IMR-90 (cell line): ENCODE data around the gene ARNT2. TPM values are rescaled to one million over a fixed set of nuclear protein-coding genes. Genes with fewer than 3 reads are reported as not detected.

ENCODE experiments used
- ATAC-seq: fragments of 200-7000 bp; cut with Tn5 transposase; 2 replicates; pipeline ENCODE4 v1.9.1; 2020; ENCODE audit warnings: low read depth, mild to moderate bottlenecking, moderate library complexity
- BruUV-seq: library from RNA; stranded (reverse); fragments of 400-500 nt; replicated peaks from 2 replicates; lab custom pipeline; 2021; lab: Mats Ljungman, UMichigan
- CTCF ChIA-PET: fragments of 300-600 bp; formaldehyde crosslinking; extraction: SDS; loops from one replicate; lab custom pipeline; 2021; ENCODE audit warnings: antibody characterized with exemption; lab: Yijun Ruan, JAX
- POLR2A ChIA-PET: fragments of 300-600 bp; sonication (Branson Sonifier 250); formaldehyde crosslinking; loops from one replicate; lab custom pipeline; 2022; ENCODE audit warnings: antibody characterized with exemption; ENCODE audit not compliant: unreplicated experiment; lab: Charles Lee
- DNase-seq: peaks from one replicate; pipeline ENCODE4 v3.0.0; 2013
- H2AFZ ChIP-seq: replicated peaks from 2 replicates; pipeline ENCODE3; 2013; ENCODE audit warnings: low read length, mild to moderate bottlenecking; ENCODE audit not compliant: poor library complexity
- H2AK5ac ChIP-seq: 2 replicates; pipeline ENCODE4 v1.6.1; 2013; ENCODE audit warnings: low read depth, low read length, inconsistent platforms
- H2AK9ac ChIP-seq: replicated peaks from 2 replicates; pipeline ENCODE3; 2013; ENCODE audit warnings: mild to moderate bottlenecking, low read depth, low read length, moderate library complexity; ENCODE audit not compliant: poor library complexity
- H2BK120ac ChIP-seq: 2 replicates; pipeline ENCODE4 v1.6.1; 2013; ENCODE audit warnings: low read depth, low read length, inconsistent platforms
- H2BK15ac ChIP-seq: 3 replicates; pipeline ENCODE4 v1.6.1; 2013; ENCODE audit warnings: low read depth, low read length, inconsistent platforms
- H2BK20ac ChIP-seq: 2 replicates; pipeline ENCODE4 v1.6.1; 2013; ENCODE audit warnings: low read depth, mild to moderate bottlenecking, inconsistent platforms, low read length, moderate library complexity
- H2BK5ac ChIP-seq: 2 replicates; pipeline ENCODE4 v1.6.1; 2013; ENCODE audit warnings: mild to moderate bottlenecking, low read depth, low read length, inconsistent platforms; ENCODE audit not compliant: poor library complexity, severe bottlenecking
- H3K14ac ChIP-seq: replicated peaks from 2 replicates; pipeline ENCODE4 v1.6.1; 2013; ENCODE audit warnings: low read depth, low read length, inconsistent platforms
- H3K18ac ChIP-seq: 2 replicates; pipeline ENCODE4 v1.6.1; 2013; ENCODE audit warnings: low read depth, low read length, control low read depth
- H3K23ac ChIP-seq: 2 replicates; pipeline ENCODE4 v1.6.1; 2013; ENCODE audit warnings: low read depth, low read length, inconsistent platforms
- H3K27ac ChIP-seq: 2 replicates; pipeline ENCODE4 v1.5.1; 2013; ENCODE audit warnings: mild to moderate bottlenecking, control low read depth, low read length; ENCODE audit not compliant: insufficient read depth
- H3K27me3 ChIP-seq: 2 replicates; pipeline ENCODE4 v1.6.1; 2013; ENCODE audit warnings: low read length; ENCODE audit not compliant: control insufficient read depth, insufficient read depth
- H3K36me3 ChIP-seq: 2 replicates; pipeline ENCODE4 v1.6.1; 2013; ENCODE audit warnings: low read length, mixed read lengths; ENCODE audit not compliant: control insufficient read depth, insufficient read depth
- H3K4ac ChIP-seq: 2 replicates; pipeline ENCODE4 v1.6.1; 2013; ENCODE audit warnings: low read depth, low read length, inconsistent platforms
- H3K4me1 ChIP-seq: 2 replicates; pipeline ENCODE4 v1.6.1; 2013; ENCODE audit warnings: low read length, mixed read lengths; ENCODE audit not compliant: control insufficient read depth, insufficient read depth
- H3K4me2 ChIP-seq: 2 replicates; pipeline ENCODE4 v1.6.1; 2013; ENCODE audit warnings: low read depth, mild to moderate bottlenecking, control low read depth, low read length, moderate library complexity
- H3K4me3 ChIP-seq: 2 replicates; pipeline ENCODE4 v1.5.1; 2013; ENCODE audit warnings: low read depth, mild to moderate bottlenecking, control low read depth, low read length, moderate library complexity; ENCODE audit not compliant: insufficient read depth
- H3K56ac ChIP-seq: 2 replicates; pipeline ENCODE4 v1.6.1; 2013; ENCODE audit warnings: low read length, inconsistent platforms; ENCODE audit not compliant: insufficient read depth; ENCODE audit errors: extremely low read depth
- H3K79me1 ChIP-seq, 2 experiments: 2 replicates each; pipeline ENCODE4 v1.6.1; 2013; ENCODE audit warnings: low read length in 2 of 2, inconsistent platforms in 1 of 2, low read depth in 1 of 2
- H3K9ac ChIP-seq: 2 replicates; pipeline ENCODE4 v1.6.1; 2013; ENCODE audit warnings: low read depth, low read length, control low read depth
- H3K9me1 ChIP-seq: 2 replicates; pipeline ENCODE4 v1.6.1; 2013; ENCODE audit warnings: low read length, inconsistent platforms; ENCODE audit not compliant: insufficient read depth
- H3K9me3 ChIP-seq: 2 replicates; pipeline ENCODE4 v1.6.1; 2013; ENCODE audit warnings: low read length; ENCODE audit not compliant: control insufficient read depth, insufficient read depth
- H4K20me1 ChIP-seq: 2 replicates; pipeline ENCODE4 v1.6.1; 2013; ENCODE audit warnings: low read length, inconsistent platforms; ENCODE audit not compliant: insufficient read depth
- H4K5ac ChIP-seq: 2 replicates; pipeline ENCODE4 v1.6.1; 2013; ENCODE audit warnings: mild to moderate bottlenecking, low read depth, low read length, control low read depth
- H4K8ac ChIP-seq, 2 experiments: 2 replicates each; pipeline ENCODE4 v1.6.1; 2013; ENCODE audit warnings: low read depth in 2 of 2, low read length in 2 of 2, control low read depth in 1 of 2, inconsistent platforms in 1 of 2
- H4K91ac ChIP-seq: 2 replicates; pipeline ENCODE4 v1.6.1; 2013; ENCODE audit warnings: low read depth, low read length, inconsistent platforms; ENCODE audit not compliant: insufficient read depth
- BHLHE40 ChIP-seq: fragments of 150-350 bp; IDR thresholded peaks from 2 replicates; pipeline ENCODE4 v1.6.1; 2016; ENCODE audit warnings: mild to moderate bottlenecking, low read depth, low read length
- CEBPB ChIP-seq: IDR thresholded peaks from 2 replicates; pipeline ENCODE4 v1.6.1; 2012; ENCODE audit warnings: low read depth, low read length, improper control_type of control experiment
- CHD1 ChIP-seq: IDR thresholded peaks from 2 replicates; pipeline ENCODE4 v1.6.1; 2012; ENCODE audit warnings: low read depth, low read length, improper control_type of control experiment
- CTCF ChIP-seq: conservative IDR thresholded peaks from 2 replicates; pipeline ENCODE4 v1.5.1; 2012; ENCODE audit warnings: mild to moderate bottlenecking, low read depth, low read length, improper control_type of control experiment
- ELK1 ChIP-seq: fragments of 150-350 bp; IDR thresholded peaks from 2 replicates; pipeline ENCODE4 v1.6.1; 2016; ENCODE audit warnings: low read depth, mild to moderate bottlenecking, low read length, moderate library complexity, borderline replicate concordance
- FOS ChIP-seq: fragments of 150-350 bp; IDR thresholded peaks from 2 replicates; pipeline ENCODE4 v1.6.1; 2016; ENCODE audit warnings: low read depth, low read length
- MAZ ChIP-seq: IDR thresholded peaks from 2 replicates; pipeline ENCODE4 v1.6.1; 2012; ENCODE audit warnings: low read depth, mild to moderate bottlenecking, low read length, improper control_type of control experiment, moderate library complexity, borderline replicate concordance
- MXI1 ChIP-seq: IDR thresholded peaks from 2 replicates; pipeline ENCODE4 v1.6.1; 2012; ENCODE audit warnings: low read depth, mild to moderate bottlenecking, low read length, moderate library complexity, borderline replicate concordance
- NFE2L2 ChIP-seq: fragments of 150-350 bp; IDR thresholded peaks from 2 replicates; pipeline ENCODE4 v1.6.1; 2016; ENCODE audit warnings: low read depth, mild to moderate bottlenecking, low read length
- RAD21 ChIP-seq: IDR thresholded peaks from 2 replicates; pipeline ENCODE4 v1.6.1; 2012; ENCODE audit warnings: low read length, improper control_type of control experiment
- RFX5 ChIP-seq: IDR thresholded peaks from 2 replicates; pipeline ENCODE4 v1.8.0; 2012; ENCODE audit warnings: low read depth, mild to moderate bottlenecking, low read length, moderate library complexity
- USF2 ChIP-seq: fragments of 150-350 bp; IDR thresholded peaks from 2 replicates; pipeline ENCODE4 v1.6.1; 2017; ENCODE audit warnings: mild to moderate bottlenecking, antibody characterized with exemption, low read length, low read depth
- WGBS, 2 experiments: methylation state at CpG; one replicate each; pipeline versions ENCODE4 v1.1.5 to v1.1.7; 2013; ENCODE audit warnings: missing lambda C conversion rate in 2 of 2; ENCODE audit not compliant: insufficient read length in 1 of 2; ENCODE audit errors: extremely low coverage in 2 of 2; 5-methylcytosine and 5-hydroxymethylcytosine counted together
- dilution Hi-C: fragments of 300-500 bp; cut with HindIII; formaldehyde crosslinking; loops from one replicate; pipeline ENCODE4 v1.14.3; 2018; ENCODE audit warnings: low sequenced_read_pairs; ENCODE audit not compliant: unreplicated experiment
- in situ Hi-C: fragments of 300-500 bp; cut with MboI; formaldehyde crosslinking; loops from 3 replicates; pipeline ENCODE4 v1.14.3; 2019; ENCODE audit warnings: low sequenced_read_pairs, inconsistent platforms, mixed read lengths
- intact Hi-C: fragments of 100-400 bp; cut with micrococcal nuclease; formaldehyde crosslinking; loops from 2 replicates; pipeline ENCODE4 v1.10.0; 2022
- polyA plus RNA-seq, 3 experiments: library from polyadenylated mRNA; depleted of rRNA; stranded (reverse); fragments of >200 nt; gene quantifications; 2 replicates each; pipeline ENCODE4 v1.2.3, GENCODE V29; 2012; ENCODE audit warnings: low replicate concordance in 1 of 3
- total RNA-seq: library from RNA; depleted of rRNA; stranded (reverse); fragments of >200 nt; gene quantifications from 2 replicates; pipeline ENCODE4 v1.2.3, GENCODE V29; 2012

ARNT2 gene
- total and polyA plus RNA-seq, 2 of the 4 experiments (the other 2 are of a cell fraction), result 18.2 to 19.0 TPM

DNA sequence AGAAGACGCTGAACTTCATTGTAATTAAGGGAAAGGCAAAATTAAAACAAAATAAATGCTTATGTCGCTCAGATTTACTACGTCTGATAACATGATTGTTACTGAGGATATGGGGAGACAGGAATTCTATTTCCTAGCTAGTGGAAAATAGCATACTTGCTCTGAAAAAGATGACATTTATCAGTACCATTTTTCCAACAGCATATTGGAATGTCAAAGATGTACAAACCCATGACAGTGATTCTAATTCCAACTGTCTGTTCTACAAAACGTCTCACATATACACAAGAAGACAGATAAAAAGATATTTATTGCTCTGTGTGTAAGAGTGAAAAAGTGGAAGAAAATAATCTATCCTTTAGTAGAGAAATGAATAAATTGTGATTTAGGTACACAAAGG lies 197.1 kb downstream of the ARNT2 start:
- Histone ChIP-seq H3K18ac (no peak overlapping the region), H3K36me3 (0 out of 2 replicates have a peak, but pooled peaks cover 2% of the 10 kb centered on the region), H2AK9ac (no peak overlapping the region), H4K8ac (no peak overlapping the region), H3K27ac (no peak overlapping the region), H3K79me1 (peaks cover 0 to 5% of the 10 kb centered on the region in 2 experiments; a peak in 1 of 4 replicates), H2BK5ac (no peak overlapping the region), H3K4me3 (no peak overlapping the region), H3K9ac (no peak overlapping the region), H2AK5ac (no peak overlapping the region), H3K14ac (no peak overlapping the region), H3K56ac (no peak overlapping the region), H3K4me1 (peaks cover 11% of the 10 kb centered on the region), H3K9me1 (peaks cover 11% of the 10 kb centered on the region), H4K20me1 (no peaks in the 10 kb centered on the region), H2AFZ (no peak overlapping the region), H2BK120ac (no peak overlapping the region), H3K4ac (no peak overlapping the region), H3K4me2 (no peak overlapping the region), H3K9me3 (peaks cover 9% of the 10 kb centered on the region), H4K5ac (no peak overlapping the region), H3K23ac (no peak overlapping the region), H4K91ac (no peak overlapping the region), H2BK20ac (no peak overlapping the region), H3K27me3 (no peaks in the 10 kb centered on the region), H2BK15ac (no peak overlapping the region; the same call in 2 of the 3 replicates)
- dilution Hi-C loops, result no loop called here
- in situ Hi-C loops, result no loop called here
- ChIA-PET POLR2A (no interaction called here), CTCF (interaction anchor here (0.6 kb wide), 2 partner anchors 135 to 143 kb away, joined by 3 read pairs; no protein-coding TSS in a partner anchor)
- WGBS, 2 experiments, result no CpG with 5 or more reads among the region's 4 CpGs
- DNase-seq, result no peak
- TF ChIP-seq MXI1, result no peak
- TF ChIP-seq BHLHE40, result no peak
- TF ChIP-seq NFE2L2, result no peak
- TF ChIP-seq RAD21, result no peak
- no peak for TF ChIP-seq CHD1
- TF ChIP-seq MAZ, result no peak
- no peak for TF ChIP-seq RFX5
- no peak for TF ChIP-seq CTCF
- no peak for TF ChIP-seq FOS
- no peak for TF ChIP-seq USF2
- TF ChIP-seq ELK1, result no peak
- TF ChIP-seq CEBPB, result no peak
- BruUV-seq, result no TSS peak
- no peak for ATAC-seq
- intact Hi-C loops, result no loop called here
